ENCODE data around the gene PRMT5. TPM values are rescaled to one million over a fixed set of nuclear protein-coding genes. Genes with fewer than 3 reads are reported as not detected.
"Not testable (repeated sequence)": the region's sequence is repeated elsewhere in the genome, so short reads cannot be mapped to it uniquely, and the experiment has no call there.

Gene PRMT5
- polyA plus RNA-seq, 1 experiment = 152 TPM

DNA sequence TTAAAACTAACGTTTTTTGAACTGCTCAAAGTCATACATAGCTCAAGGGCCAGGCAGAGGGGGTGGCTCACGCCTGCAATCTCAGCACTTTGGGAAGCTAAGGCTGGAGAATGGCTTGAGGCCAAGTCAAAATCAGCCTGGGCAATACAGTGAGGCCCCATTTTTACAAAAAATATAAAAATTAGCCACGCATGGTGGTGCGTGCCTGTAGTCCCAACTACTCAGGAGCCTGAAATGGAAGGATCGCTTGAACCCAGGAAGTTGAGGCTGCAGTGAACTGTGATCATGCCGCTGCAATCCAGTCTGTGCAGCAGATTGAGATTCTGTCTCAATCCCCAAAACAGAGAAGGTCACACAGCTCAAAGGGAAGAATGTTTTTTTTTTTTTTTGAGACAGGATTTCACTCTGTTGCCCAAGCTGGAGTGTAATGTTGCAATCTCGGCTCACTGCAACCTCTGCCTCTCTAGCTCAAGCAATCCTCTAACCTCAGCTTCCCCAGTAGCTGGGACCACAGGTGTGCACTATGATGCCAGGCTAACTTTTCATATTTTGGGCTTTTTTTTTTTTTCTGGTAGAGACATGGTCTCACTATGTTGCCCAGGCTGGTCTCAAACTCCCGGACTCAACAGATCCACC, 13.2 kb downstream of the PRMT5 start:
- TF ChIP-seq, protein P1, sequence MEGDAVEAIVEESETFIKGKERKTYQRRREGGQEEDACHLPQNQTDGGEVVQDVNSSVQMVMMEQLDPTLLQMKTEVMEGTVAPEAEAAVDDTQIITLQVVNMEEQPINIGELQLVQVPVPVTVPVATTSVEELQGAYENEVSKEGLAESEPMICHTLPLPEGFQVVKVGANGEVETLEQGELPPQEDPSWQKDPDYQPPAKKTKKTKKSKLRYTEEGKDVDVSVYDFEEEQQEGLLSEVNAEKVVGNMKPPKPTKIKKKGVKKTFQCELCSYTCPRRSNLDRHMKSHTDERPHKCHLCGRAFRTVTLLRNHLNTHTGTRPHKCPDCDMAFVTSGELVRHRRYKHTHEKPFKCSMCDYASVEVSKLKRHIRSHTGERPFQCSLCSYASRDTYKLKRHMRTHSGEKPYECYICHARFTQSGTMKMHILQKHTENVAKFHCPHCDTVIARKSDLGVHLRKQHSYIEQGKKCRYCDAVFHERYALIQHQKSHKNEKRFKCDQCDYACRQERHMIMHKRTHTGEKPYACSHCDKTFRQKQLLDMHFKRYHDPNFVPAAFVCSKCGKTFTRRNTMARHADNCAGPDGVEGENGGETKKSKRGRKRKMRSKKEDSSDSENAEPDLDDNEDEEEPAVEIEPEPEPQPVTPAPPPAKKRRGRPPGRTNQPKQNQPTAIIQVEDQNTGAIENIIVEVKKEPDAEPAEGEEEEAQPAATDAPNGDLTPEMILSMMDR (IDR thresholded peaks at IDR 0.05; ENCODE audit: insufficient read depth, low read depth, low read length) = no peak
- ChIA-PET CTCF (interaction anchor here (0.6 to 2.7 kb wide), 8 partner anchors 13 to 88 kb away, joined by 3 to 14 read pairs (median 4); partner anchors contain the start of gene AJUBA), POLR2A (interaction anchor here (0.6 to 0.9 kb wide), 4 partner anchors 15 to 385 kb away, joined by 4 to 8 read pairs (median 5); no protein-coding TSS in a partner anchor)
- no peak for DNase-seq (ENCODE audit: low read depth)
- Histone ChIP-seq H3K27me3 (ENCODE audit: control insufficient read depth, insufficient read depth, low read length) (no peaks in the 10 kb centered on the region), H3K36me3 (ENCODE audit: control insufficient read depth, insufficient read depth, low read length) (peaks cover 6% of the 10 kb centered on the region), H3K4me3 (ENCODE audit: low read depth, low read length) (no peak overlapping the region)

DNA sequence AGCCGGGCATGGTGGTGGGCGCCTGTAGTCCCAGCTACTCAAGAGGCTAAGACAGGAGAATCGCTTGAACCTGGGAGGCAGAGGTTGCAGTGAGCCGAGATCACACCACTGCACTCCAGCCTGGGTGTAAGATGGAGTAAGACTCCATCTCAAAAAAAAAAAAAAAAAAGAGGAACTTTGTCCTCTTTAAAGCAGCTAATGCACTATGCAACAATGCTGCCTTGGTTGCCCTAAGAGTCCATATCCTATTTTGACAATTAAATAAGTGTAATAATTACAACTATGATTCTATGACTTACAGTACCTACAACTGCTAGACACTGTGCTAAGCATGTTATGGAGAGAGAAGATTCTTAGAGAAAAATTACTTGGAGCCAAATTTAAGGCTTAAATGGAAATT, 14.3 kb downstream of the PRMT5 start:
- not testable (repeated sequence) for H3K36me3 ChIP-seq (ENCODE audit: control insufficient read depth, insufficient read depth, low read length); H3K4me3 ChIP-seq (ENCODE audit: low read depth, low read length); DNase-seq (ENCODE audit: low read depth); H3K27me3 ChIP-seq (ENCODE audit: control insufficient read depth, insufficient read depth, low read length)
- POLR2A ChIA-PET = interaction anchor here (0.6 kb wide), 1 partner anchor 14 kb away, joined by 3 read pairs; the partner anchor contains the start of gene PRMT5
- CTCF ChIA-PET = interaction anchor here (1.5 to 2.7 kb wide), 3 partner anchors 14 to 42 kb away, joined by 4 to 14 read pairs (median 4); no protein-coding TSS in a partner anchor

DNA sequence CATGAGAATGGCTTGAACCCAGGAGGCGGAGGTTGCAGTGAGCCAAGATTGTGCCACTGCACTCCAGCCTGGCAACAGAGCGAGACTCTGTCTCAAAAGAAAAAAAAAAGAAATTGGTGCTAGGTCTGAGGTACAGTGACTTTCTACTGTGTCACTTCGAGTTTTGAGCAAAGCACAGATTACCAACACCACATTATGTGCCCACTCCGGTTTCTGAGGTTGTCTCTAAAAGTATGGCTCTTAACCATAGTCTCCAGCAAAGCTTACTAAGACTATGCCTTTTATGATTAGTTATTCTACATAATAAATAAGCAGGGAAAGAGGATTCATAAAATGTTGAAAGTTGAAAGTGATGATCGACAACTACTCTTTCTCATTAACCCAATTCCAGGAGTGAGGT, 18.3 kb downstream of the PRMT5 start:
- POLR2A ChIA-PET = interaction anchor here (0.6 kb wide), 1 partner anchor 72 kb away, joined by 4 read pairs; no protein-coding TSS in a partner anchor

DNA sequence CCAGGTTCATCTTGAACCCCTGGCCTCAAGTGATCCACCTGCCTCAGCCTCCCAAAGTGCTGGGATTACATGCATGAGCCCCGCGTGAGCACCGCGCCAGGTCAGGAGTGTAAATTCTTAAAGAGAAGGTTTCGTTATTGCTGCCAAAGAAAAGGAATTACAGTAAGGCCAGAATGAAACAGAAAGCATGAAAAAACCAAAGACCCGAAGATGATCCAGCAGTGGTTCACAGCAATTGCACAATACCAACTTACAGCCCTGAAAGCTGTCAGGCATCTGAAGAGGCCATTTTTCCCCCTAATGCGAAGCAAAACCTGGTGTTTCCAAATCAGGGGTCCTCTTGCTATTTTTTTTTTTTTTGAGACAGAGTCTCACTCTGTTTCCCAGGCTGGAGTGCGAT, 20.6 kb downstream of the PRMT5 start:
- DNase-seq (ENCODE audit: low read depth) = no peak
- no peaks in the 10 kb centered on the region for H3K27me3 ChIP-seq (ENCODE audit: control insufficient read depth, insufficient read depth, low read length)
- H3K36me3 ChIP-seq (ENCODE audit: control insufficient read depth, insufficient read depth, low read length) = peaks cover 23% of the 10 kb centered on the region
- H3K4me3 ChIP-seq (ENCODE audit: low read depth, low read length) = no peak overlapping the region
- POLR2A ChIA-PET = no interaction called here
- CTCF ChIA-PET = no interaction called here
- TF ChIP-seq, protein P1 (IDR thresholded peaks at IDR 0.05; ENCODE audit: insufficient read depth, low read depth, low read length) = no peak

More for the DNA sequence above, 18.3 kb downstream of the PRMT5 start:
- no peak overlapping the region for H3K4me3 ChIP-seq (ENCODE audit: low read depth, low read length)
- CTCF ChIA-PET = interaction anchor here (1.1 to 2.2 kb wide), 2 partner anchors 10 to 58 kb away, joined by 4 to 21 read pairs; no protein-coding TSS in a partner anchor
- H3K27me3 ChIP-seq (ENCODE audit: control insufficient read depth, insufficient read depth, low read length) = no peaks in the 10 kb centered on the region
- peaks cover 7% of the 10 kb centered on the region for H3K36me3 ChIP-seq (ENCODE audit: control insufficient read depth, insufficient read depth, low read length)
- no peak for DNase-seq (ENCODE audit: low read depth)
- TF ChIP-seq, protein P1 (IDR thresholded peaks at IDR 0.05; ENCODE audit: insufficient read depth, low read depth, low read length) = no peak

DNA sequence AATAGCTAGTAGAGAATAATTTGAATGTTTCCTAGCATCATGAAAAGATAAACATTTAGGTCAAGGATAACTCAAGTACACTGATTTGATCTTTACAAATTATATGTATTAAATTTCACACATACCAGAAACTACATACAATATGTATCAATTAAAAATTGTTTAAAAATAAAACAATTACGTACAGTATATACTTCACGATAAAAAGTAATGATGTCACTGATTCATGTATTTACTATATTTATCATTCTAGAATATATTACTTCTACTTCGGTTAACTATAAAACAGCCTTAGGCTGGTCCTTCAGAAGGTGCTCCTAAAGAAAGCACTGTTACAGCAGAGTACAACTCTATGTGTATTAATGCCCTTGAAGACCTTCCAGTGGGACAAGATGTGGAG, 21.7 kb downstream of the PRMT5 start:
- Histone ChIP-seq H3K36me3 (ENCODE audit: control insufficient read depth, insufficient read depth, low read length) (peaks cover 28% of the 10 kb centered on the region), H3K27me3 (ENCODE audit: control insufficient read depth, insufficient read depth, low read length) (no peaks in the 10 kb centered on the region), H3K4me3 (ENCODE audit: low read depth, low read length) (no peak overlapping the region)
- TF ChIP-seq, protein P1 (IDR thresholded peaks at IDR 0.05; ENCODE audit: insufficient read depth, low read depth, low read length) = no peak
- POLR2A ChIA-PET = interaction anchor here (0.6 kb wide), 1 partner anchor 27 kb away, joined by 8 read pairs; no protein-coding TSS in a partner anchor
- no peak for DNase-seq (ENCODE audit: low read depth)
- CTCF ChIA-PET = interaction anchor here (0.8 to 1.2 kb wide), 2 partner anchors 23 to 55 kb away, joined by 3 to 4 read pairs; no protein-coding TSS in a partner anchor

Data from BJ (cell line).